Suppressor macrophage (primary cell): Measurements from ENCODE around the gene SLC25A6.
A peak's percentile ranks its signal among the peaks of the same experiment; 100 is the strongest.
"Not testable (repeated sequence)": the region's sequence is repeated elsewhere in the genome, so short reads cannot be mapped to it uniquely, and the experiment has no call there.

Experiments
- DNase-seq, 4 experiments: peaks; one replicate each; pipeline ENCODE4 v3.0.0-alpha.2; 2020 to 2022
- total RNA-seq, 17 experiments: gene quantifications; one replicate each; lab custom pipeline; 2026; ENCODE audit warnings: mixed read lengths in 6 of 17, inconsistent platforms in 3 of 17; lab: John Stamatoyannopoulos, UW

Gene SLC25A6
- 86.9 to 233 (median 158) reads per million in 17 experiments for total RNA-seq

DNA sequence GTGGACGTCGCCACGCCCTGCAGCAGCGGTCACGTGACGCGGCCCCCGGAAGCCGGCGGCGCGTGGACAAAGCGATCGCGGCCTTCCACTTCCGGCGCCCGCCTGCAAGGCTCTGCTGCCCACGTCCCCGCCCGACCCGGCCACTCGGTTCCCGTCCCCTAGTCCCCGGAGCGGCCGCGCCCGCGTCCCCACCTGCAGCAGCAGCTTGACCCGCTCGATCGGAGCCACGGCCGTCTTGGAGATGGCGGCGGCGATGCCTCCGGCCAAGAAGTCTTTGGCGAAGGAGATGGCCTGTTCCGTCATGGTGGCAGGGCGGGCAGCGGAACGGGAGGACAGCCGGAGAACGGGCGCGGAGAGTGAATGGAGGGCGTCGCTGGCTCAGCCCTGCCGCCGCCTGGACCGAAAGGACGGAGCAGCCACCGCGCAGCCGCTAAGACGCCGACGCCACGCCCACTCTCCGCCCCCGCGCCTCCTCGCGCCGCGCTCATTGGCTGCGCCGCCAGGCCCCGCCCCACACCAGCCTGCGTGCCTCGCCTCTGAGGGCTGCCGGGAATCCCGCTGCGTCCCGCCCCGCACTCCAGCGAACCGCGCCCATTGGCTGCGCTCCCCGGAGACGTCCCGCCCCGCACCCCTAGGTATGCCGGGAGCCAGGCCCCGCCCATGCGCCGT is at the start of gene SLC25A6:
Gene SLC25A6, minus strand, starts transcription at position 407 of the 669 bp plus-strand sequence. Its CDS starts 104 bp downstream, at position 303.
- peak; percentile 99 to 100 (median 100) for DNase-seq

DNA sequence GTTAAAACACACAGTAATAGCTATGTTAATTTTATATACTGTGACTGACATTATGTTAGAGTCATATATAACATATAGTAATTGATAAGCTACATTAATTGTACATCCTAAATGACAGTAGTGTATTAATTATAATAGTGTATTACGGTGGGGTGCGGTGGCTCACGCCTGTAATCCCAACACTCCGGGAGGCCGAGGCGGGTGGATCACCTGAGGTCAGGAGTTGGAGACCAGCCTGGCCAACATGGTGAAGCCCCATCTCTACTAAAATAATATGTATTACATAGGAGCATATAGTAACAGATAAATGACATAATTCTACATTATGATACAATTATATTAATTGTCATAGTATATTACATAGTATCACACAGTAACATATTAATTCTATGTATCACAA is 48.6 kb upstream of the SLC25A6 start:
- DNase-seq, result no peak

DNA sequence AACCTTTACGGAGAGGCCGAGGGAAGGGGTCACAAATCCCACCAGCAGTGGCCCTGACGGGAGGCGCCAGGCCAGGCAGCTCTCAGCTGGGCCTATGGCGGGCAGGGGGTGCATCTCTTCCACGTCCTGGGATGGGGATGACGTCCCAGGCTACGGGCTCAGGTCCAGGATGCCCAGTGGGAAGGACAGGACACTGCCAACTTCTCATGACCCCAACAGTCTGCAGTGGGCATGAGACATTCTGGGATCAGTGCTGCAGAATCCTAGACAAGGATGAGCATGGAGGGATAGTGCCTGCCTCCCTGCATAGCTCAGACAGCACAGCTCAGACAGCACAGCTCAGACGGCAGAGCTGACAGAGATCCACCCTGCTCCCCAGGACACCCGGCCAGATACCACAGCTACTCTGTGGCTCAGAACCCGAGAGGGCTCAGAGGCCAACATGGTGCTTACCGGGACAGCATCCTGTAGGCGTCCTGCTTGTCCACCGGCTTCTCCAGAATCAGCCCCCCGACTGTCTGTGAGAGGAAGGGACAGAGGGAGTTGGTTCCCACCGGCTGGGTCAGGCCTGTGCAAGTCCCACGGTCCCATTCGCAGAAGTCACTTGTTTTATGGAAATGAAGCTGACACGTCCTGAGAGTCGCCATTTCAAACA is 43.5 kb upstream of the SLC25A6 start:
- DNase-seq, result no peak

DNA sequence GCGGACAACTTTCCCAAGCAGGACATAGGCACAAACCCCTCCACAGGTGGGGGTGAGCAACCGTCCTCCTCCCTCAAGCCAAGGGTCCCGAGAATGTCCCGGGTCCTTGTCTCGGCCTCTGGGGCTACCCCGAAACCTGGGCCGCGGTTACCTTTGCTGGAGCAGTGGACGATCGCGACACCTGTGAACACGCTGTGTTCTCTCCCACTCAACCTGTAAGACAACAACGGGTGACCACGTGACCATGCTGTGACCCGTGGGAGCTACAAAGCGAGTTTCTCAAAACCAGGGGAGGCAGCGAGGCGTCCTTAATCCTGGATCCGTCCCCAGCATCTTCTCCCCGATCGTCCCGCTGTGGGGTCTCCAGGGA is 42.9 kb upstream of the SLC25A6 start:
- DNase-seq, result no peak

DNA sequence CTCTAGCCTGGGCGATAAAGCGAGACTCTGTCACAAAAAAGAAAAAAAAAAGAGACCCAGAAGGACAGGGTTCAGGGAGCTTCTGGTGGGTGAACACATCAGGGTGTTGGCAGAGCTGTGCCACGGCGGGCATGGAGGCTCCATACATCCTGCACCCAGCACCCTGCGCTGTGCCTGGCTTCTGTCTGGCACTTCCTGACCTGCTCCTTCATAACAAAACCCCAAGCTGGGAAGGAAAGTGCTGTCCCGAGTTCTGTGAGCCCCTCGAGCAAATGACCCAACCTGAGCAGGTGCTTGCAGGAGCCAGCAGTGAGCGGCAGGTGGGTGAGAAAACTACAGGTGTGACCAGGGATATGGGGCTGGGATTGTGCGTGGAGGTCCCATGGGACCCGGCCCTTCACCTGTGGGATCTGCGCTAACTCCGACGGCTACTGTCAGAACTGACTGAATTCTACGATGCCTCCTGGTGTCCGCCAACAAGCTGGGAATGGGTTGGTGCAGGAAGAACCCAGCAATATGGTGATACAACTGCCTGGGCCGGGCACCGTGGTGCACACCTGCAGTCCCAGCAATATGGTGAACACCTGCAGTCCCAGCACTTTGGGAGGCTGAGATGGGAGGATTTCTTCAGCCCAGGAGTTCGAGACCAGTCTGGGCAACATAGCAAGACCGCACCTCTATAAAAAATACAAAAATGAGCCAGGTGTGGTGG is 41.9 kb upstream of the SLC25A6 start:
- no peak for DNase-seq

- no peak for DNase-seq
These were observed 38.5 kb upstream of the SLC25A6 start for GRCh38 chrX:1430451-1430850.

DNA sequence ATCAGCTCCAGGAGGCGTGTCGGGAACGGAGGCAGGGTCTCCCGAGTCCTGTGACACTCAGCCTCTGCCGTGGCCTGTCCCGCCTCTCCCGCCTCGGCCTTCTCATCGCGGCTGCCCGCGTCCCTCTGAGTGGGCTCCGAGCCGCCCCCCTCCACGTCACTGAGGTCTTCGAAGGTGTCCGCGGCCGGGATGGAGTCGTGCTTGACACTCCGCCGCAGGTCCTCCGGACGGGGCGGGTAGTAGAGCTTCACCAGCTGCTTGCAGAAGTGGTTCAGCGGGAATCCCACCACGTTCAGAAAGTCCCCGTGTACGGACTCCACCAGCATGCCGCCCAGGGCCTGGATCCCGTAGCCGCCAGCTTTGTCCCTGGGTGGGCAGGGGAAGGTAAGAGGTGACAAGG is 35.8 kb upstream of the SLC25A6 start:
- DNase-seq, result no peak

GRCh38 chrX:1426321-1426720 is 34.4 kb upstream of the SLC25A6 start:
- DNase-seq, result not testable (repeated sequence)

GRCh38 chrX:1425381-1425780 is 33.5 kb upstream of the SLC25A6 start:
- no peak for DNase-seq

GRCh38 chrX:1424147-1424851 is 32.4 kb upstream of the SLC25A6 start:
- DNase-seq, result no peak

GRCh38 chrX:1423215-1423614 is 31.3 kb upstream of the SLC25A6 start:
- no peak for DNase-seq

DNA sequence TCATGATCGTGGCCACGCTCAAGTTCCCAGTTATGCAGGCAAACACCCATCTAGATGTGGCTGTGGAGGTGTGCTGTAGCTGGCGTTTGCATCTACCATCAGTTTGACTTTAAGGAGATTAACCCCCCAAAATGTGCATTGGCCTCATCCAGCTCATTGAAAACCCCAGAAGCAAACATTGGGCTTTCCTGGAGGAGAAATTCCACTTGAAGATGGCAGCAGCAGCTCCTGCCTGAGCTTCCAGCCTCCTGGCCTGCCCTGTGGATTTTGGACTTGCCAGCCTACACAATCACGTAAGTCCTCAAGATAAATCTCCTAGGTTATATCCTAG is 30.2 kb upstream of the SLC25A6 start:
- DNase-seq, result no peak

- DNase-seq, result no peak
These were observed 29.7 kb upstream of the SLC25A6 start for GRCh38 chrX:1421433-1422134.

DNA sequence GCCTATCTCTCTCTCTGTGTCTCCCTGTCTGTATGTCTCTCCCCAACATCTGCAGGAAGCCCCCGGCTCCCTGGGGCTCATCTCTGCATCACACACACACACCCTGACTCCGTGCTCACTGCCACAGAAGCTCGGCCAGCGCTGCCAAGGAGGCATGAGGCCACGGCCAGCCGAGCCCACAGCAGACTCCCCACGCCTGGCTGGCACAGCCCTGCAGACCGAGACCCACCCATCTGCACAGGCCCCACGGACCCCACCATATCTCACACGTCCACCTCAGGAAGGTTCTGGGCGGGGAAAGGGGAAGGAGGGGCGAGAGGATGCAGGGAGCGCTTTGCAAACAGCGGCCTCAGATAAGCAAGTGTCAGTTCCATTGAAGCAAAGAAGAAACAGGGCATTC is 28.5 kb upstream of the SLC25A6 start:
- DNase-seq, result no peak

- DNase-seq, result no peak
These were observed 27.8 kb upstream of the SLC25A6 start for GRCh38 chrX:1419545-1420355.

- DNase-seq, result no peak
These were observed 27.1 kb upstream of the SLC25A6 start for GRCh38 chrX:1418901-1419544.

DNA sequence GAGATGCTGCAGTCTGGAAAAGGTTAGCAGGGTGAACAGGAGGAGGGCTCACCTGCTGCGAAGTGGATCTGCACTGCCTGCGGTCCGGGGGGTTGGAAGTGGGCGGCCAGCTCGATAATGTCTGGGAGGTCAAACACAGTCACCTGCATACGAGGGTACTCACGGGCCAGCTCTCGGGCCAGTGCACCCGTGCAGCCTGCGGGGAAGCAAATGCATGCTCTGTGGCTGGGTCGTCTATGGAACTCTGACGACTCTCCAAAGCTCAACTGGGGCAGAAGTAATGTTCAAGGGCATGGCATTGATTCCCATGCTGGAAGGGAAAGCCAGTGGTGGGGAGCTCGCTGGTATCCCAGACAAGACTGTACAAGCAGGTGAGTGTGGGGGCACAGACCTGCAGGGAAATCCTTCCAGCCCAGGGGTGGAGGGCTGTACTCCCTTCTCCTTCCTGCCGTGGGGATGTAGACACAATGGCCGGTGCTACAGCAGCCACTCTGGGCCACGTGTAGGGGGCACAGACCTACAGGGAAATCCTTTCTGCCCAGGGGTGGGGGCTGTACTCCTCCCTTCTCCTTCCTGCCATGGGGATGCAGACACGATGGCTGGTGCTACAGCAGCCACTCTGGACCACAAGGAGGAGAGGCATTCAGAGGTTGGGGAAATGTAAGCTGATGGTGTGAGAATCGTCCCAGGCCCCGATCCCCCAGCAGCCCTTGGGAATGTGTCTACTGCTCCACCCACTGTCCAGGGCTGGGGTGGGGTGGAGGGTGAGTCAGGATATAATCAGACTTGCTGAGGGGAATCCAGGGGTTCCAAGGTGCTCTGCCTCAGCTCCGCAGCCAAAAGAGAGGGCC is 26.2 kb upstream of the SLC25A6 start:
- no peak for DNase-seq

GRCh38 chrX:1416965-1417760 is 25.2 kb upstream of the SLC25A6 start:
- DNase-seq, result no peak

DNA sequence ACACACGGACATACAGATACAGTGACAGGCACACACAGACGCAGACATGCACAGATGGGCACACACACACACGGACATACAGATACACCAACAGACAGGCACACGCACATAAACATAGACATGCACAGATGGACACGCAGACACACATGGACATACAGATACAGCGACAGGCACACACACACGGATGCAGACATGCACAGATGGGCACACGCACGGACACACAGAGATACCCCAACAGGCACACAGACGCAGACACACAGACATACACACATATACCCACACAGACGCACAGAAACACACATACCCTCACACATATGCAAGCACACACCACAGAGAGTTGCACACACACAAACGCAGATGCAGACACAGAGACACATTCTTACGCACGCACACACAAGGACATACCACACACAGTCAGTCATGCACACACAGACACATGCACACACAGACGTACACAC is 24.4 kb upstream of the SLC25A6 start:
- no peak for DNase-seq
